DMS79 treated with DMSO at 0.1 percent for 48 hours (cell line): ENCODE results near the gene SKIC8.

ENCODE experiments used
- DNase-seq: peaks from one replicate; lab custom pipeline; 2025; lab: John Stamatoyannopoulos, UW

Gene SKIC8

GRCh38 chr15:78291698-78292097, 7.7 kb downstream of the SKIC8 start:
- DNase-seq: no peak

- no peak for DNase-seq
Observed at GRCh38 chr15:78291052-78291451, 8.4 kb downstream of the SKIC8 start.

- no peak for DNase-seq
Observed at GRCh38 chr15:78290222-78290621, 9.2 kb downstream of the SKIC8 start.

GRCh38 chr15:78284758-78285157, 14.7 kb downstream of the SKIC8 start:
- DNase-seq: no peak

- DNase-seq: no peak
Observed at GRCh38 chr15:78282324-78282723, 17.1 kb downstream of the SKIC8 start.

- no peak for DNase-seq
Observed at GRCh38 chr15:78280319-78281072, 18.9 kb downstream of the SKIC8 start.

GRCh38 chr15:78276064-78276943, 23.1 kb downstream of the SKIC8 start:
- no peak for DNase-seq

- DNase-seq: no peak
Observed at GRCh38 chr15:78274994-78275393, 24.4 kb downstream of the SKIC8 start.

- DNase-seq: no peak
Observed at GRCh38 chr15:78272776-78273175, 26.6 kb downstream of the SKIC8 start.

- DNase-seq: no peak
Observed at GRCh38 chr15:78272316-78272715, 27.1 kb downstream of the SKIC8 start.

GRCh38 chr15:78266806-78267205, 32.6 kb downstream of the SKIC8 start:
- DNase-seq: no peak

- DNase-seq: no peak
Observed at GRCh38 chr15:78266229-78266628, 33.2 kb downstream of the SKIC8 start.

GRCh38 chr15:78265752-78266224, 33.6 kb downstream of the SKIC8 start:
- DNase-seq: no peak

- DNase-seq: no peak
Observed at GRCh38 chr15:78265137-78265460, 34.3 kb downstream of the SKIC8 start.

GRCh38 chr15:78264304-78265136, 34.9 kb downstream of the SKIC8 start, which contains the start of gene DNAJA4:
Gene DNAJA4 (plus strand): TSS chr15:78264562. CDS start chr15:78264764, 202 bp downstream.
- DNase-seq: no peak

- DNase-seq: no peak
Observed at GRCh38 chr15:78263907-78264303, 35.5 kb downstream of the SKIC8 start.

GRCh38 chr15:78263351-78263781, 36.0 kb downstream of the SKIC8 start:
- DNase-seq: no peak

GRCh38 chr15:78261062-78261461, 38.3 kb downstream of the SKIC8 start:
- no peak for DNase-seq

- DNase-seq: no peak
Observed at GRCh38 chr15:78260489-78260888, 38.9 kb downstream of the SKIC8 start.

- no peak for DNase-seq
Observed at GRCh38 chr15:78259232-78259631, 40.2 kb downstream of the SKIC8 start.

- DNase-seq: no peak
Observed at GRCh38 chr15:78257681-78258080, 41.7 kb downstream of the SKIC8 start.

GRCh38 chr15:78256044-78256437, 43.4 kb downstream of the SKIC8 start:
- no peak for DNase-seq
